B cell (primary cell): ENCODE data around the gene CLECL1. TPM values are rescaled to one million over a fixed set of nuclear protein-coding genes. Genes with fewer than 3 reads are reported as not detected.

Experiments
- ATAC-seq: fragments of 200-7000 bp; cut with Tn5 transposase; one replicate; pipeline ENCODE4 v1.10.0; 2021; ENCODE audit warnings: low read depth, mild to moderate bottlenecking, moderate number of reproducible peaks, moderate library complexity
- CTCF ChIA-PET: fragments of 350-600 bp; sonication (Branson Sonifier 250); formaldehyde crosslinking; loops from one replicate; lab custom pipeline; 2021; ENCODE audit warnings: antibody characterized with exemption, inconsistent platforms; lab: Charles Lee
- POLR2A ChIA-PET: fragments of 350-600 bp; sonication (Branson Sonifier 250); formaldehyde crosslinking; loops from one replicate; lab custom pipeline; 2021; ENCODE audit warnings: antibody characterized with exemption; lab: Charles Lee
- DNase-seq: peaks from one replicate; pipeline ENCODE4 v3.0.0; 2013
- H2AFZ ChIP-seq: 2 replicates; pipeline ENCODE4 v1.6.1; 2012; ENCODE audit warnings: mild to moderate bottlenecking, low read depth, low read length; ENCODE audit not compliant: insufficient read depth, poor library complexity, severe bottlenecking
- H3K27ac ChIP-seq, 2 donors: 1 replicate in 1 of 2; 2 replicates in 1 of 2; pipeline ENCODE4 v1.5.1; 2012 to 2013; ENCODE audit warnings: low read length in 2 of 2, mild to moderate bottlenecking in 2 of 2, moderate library complexity in 1 of 2
- H3K27me3 ChIP-seq, 4 experiments: fragments of 200-600 bp in 1 of 4; sonication (generic) in 1 of 4; replicated peaks in 1 of 4; 1 replicate in 2 of 4; 2 replicates in 2 of 4; pipeline versions ENCODE4 v1.6.1 to v1.7.0; 2013 to 2016; ENCODE audit warnings: low read length in 3 of 4, mild to moderate bottlenecking in 2 of 4, mixed read lengths in 1 of 4, moderate library complexity in 1 of 4; ENCODE audit not compliant: insufficient read depth in 4 of 4, control insufficient read depth in 3 of 4; ENCODE audit errors: control extremely low read depth in 1 of 4
- H3K36me3 ChIP-seq, 2 experiments: replicated peaks in 1 of 2; 1 replicate in 1 of 2; 2 replicates in 1 of 2; pipeline versions ENCODE4 v1.6.1 to v1.7.1; 2013; ENCODE audit warnings: low read length in 1 of 2; ENCODE audit not compliant: insufficient read depth in 2 of 2, control insufficient read depth in 1 of 2; ENCODE audit errors: control extremely low read depth in 1 of 2, extremely low read depth in 1 of 2
- H3K4me1 ChIP-seq, 2 donors: fragments of 200-600 bp in 1 of 2; sonication (generic) in 1 of 2; 1 replicate in 1 of 2; 2 replicates in 1 of 2; pipeline versions ENCODE4 v1.5.1 to v1.6.1; 2013 to 2017; ENCODE audit warnings: low read length in 2 of 2; ENCODE audit not compliant: control insufficient read depth in 2 of 2, insufficient read depth in 2 of 2
- H3K4me2 ChIP-seq: replicated peaks from 2 replicates; pipeline ENCODE3; 2012; ENCODE audit warnings: mild to moderate bottlenecking, low read depth, low read length; ENCODE audit not compliant: poor library complexity, severe bottlenecking
- H3K4me3 ChIP-seq, 5 experiments: fragments of 200-600 bp in 1 of 5; sonication (generic) in 1 of 5; 1 replicate in 3 of 5; 2 replicates in 2 of 5; pipeline versions ENCODE4 v1.5.1 to v1.7.0; 2011 to 2016; ENCODE audit warnings: low read length in 4 of 5, mild to moderate bottlenecking in 4 of 5, low read depth in 2 of 5, control low read depth in 1 of 5, moderate library complexity in 1 of 5; ENCODE audit not compliant: insufficient read depth in 1 of 5; ENCODE audit errors: control extremely low read depth in 1 of 5, extremely low read depth in 1 of 5
- H3K79me2 ChIP-seq: fragments of 200-600 bp; sonication (generic); one replicate; pipeline ENCODE4 v1.6.0; 2016; ENCODE audit warnings: low read length; ENCODE audit not compliant: control insufficient read depth, insufficient read depth
- H3K9ac ChIP-seq: fragments of 200-600 bp; sonication (generic); 2 replicates; pipeline ENCODE4 v1.6.1; 2017; ENCODE audit warnings: mild to moderate bottlenecking, low read length, moderate library complexity
- H3K9me3 ChIP-seq, 3 donors: one replicate each; pipeline versions ENCODE4 v1.6.1 to v1.7.1; 2013; ENCODE audit warnings: low read length in 2 of 3; ENCODE audit not compliant: control insufficient read depth in 2 of 3, insufficient read depth in 1 of 3; ENCODE audit errors: control extremely low read depth in 1 of 3
- H4K20me1 ChIP-seq: 2 replicates; pipeline ENCODE4 v1.6.0; 2012; ENCODE audit warnings: mild to moderate bottlenecking, low read length; ENCODE audit not compliant: insufficient read depth, control insufficient read depth, poor library complexity, severe bottlenecking
- H3K27ac Mint-ChIP-seq: one replicate; pipeline ENCODE4 v1.8.0; 2021; ENCODE audit warnings: mixed read lengths
- H3K27me3 Mint-ChIP-seq: one replicate; pipeline ENCODE4 v1.8.0; 2021; ENCODE audit warnings: mixed read lengths
- H3K4me1 Mint-ChIP-seq: one replicate; pipeline ENCODE4 v1.8.0; 2021; ENCODE audit warnings: mixed read lengths
- H3K4me3 Mint-ChIP-seq: one replicate; pipeline ENCODE4 v1.8.0; 2021; ENCODE audit warnings: mixed read lengths
- H3K9me3 Mint-ChIP-seq: one replicate; pipeline ENCODE4 v1.8.0; 2022; ENCODE audit warnings: mixed read lengths; ENCODE audit not compliant: insufficient read depth
- CTCF ChIP-seq: fragments of 200-600 bp; IDR thresholded peaks from one replicate; pipeline ENCODE4 v1.8.0; 2022; ENCODE audit warnings: antibody characterized with exemption, mild to moderate bottlenecking
- EZH2 ChIP-seq: IDR thresholded peaks from 2 replicates; pipeline ENCODE4 v1.6.1; 2012; ENCODE audit warnings: borderline replicate concordance, low read depth, mild to moderate bottlenecking, moderate library complexity, low read length; ENCODE audit not compliant: insufficient read depth, poor library complexity, severe bottlenecking
- WGBS: methylation state at CpG from one replicate; pipeline ENCODE4 v1.1.5; 2013; ENCODE audit warnings: missing lambda C conversion rate; ENCODE audit not compliant: insufficient coverage; 5-methylcytosine and 5-hydroxymethylcytosine counted together
- intact Hi-C: fragments of 100-400 bp; cut with micrococcal nuclease; formaldehyde crosslinking; loops from one replicate; pipeline ENCODE4 v1.10.0; 2022
- polyA plus RNA-seq: library from polyadenylated mRNA; depleted of rRNA; stranded (reverse); fragments of >200 nt; gene quantifications from 2 replicates; pipeline ENCODE4 v1.2.3, GENCODE V29; 2012
- total RNA-seq, 2 donors: library from RNA; stranded (reverse); fragments of 120-200 nt in 1 of 2; gene quantifications; 1 replicate in 1 of 2; 2 replicates in 1 of 2; pipeline versions ENCODE4 v1.2.3 to v1.2.4, GENCODE V29; 2013 to 2022

Gene CLECL1
- total and polyA plus RNA-seq, 2 donors (not counting 1 experiment from before 2014, with no cell fraction given) = 30.7 to 51.4 TPM

DNA sequence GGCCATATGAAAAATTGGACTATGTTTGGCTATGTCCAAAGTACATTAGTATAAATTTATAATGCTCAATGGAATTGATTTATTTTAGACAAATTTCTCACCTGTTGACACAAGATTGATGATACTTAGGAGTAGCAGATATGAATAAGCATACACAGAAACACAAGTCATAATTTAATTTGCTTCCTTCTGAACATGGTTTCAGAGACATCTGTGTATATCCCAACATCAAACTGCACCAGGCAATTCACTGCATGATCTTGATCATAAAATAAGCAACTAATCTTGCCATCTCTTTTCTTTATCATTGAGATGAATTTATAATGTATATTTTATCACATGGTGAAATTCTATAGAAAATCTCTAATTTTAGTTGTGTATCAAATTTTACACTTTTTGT is 3.8 kb downstream of the CLECL1 start:
- Histone ChIP-seq H3K4me2 (peak overlapping the region; percentile 75), H2AFZ (no peak overlapping the region), H3K9ac (peak overlapping the region; percentile 82), H3K27me3 (no peaks in the 10 kb centered on the region), H3K9me3 (no peaks in the 10 kb centered on the region), H3K4me1 (peaks cover 31 to 64% of the 10 kb centered on the region in 2 donors), H3K4me3 (peak overlapping the region in 2 of 5 experiments; percentile 6 to 74), H3K27ac (peak overlapping the region; percentile 83 to 94), H3K79me2 (peaks cover 73% of the 10 kb centered on the region), H4K20me1 (no peaks in the 10 kb centered on the region), H3K36me3 (no peaks in the 10 kb centered on the region)
- intact Hi-C loops = no loop called here
- H3K27me3 Mint-ChIP-seq = no peaks in the 10 kb centered on the region
- TF ChIP-seq EZH2 = no peak
- no peak for TF ChIP-seq CTCF
- ChIA-PET POLR2A (interaction anchor here (1.2 kb wide), 1 partner anchor 18 kb away, joined by 4 read pairs; no protein-coding TSS in a partner anchor), CTCF (interaction anchor here (0.7 to 5.3 kb wide), 6 partner anchors 11 to 22 kb away, joined by 3 to 40 read pairs (median 6); no protein-coding TSS in a partner anchor)
- ATAC-seq = no peak
- peak overlapping the region; percentile 79 for H3K4me3 Mint-ChIP-seq
- no peaks in the 10 kb centered on the region for H3K9me3 Mint-ChIP-seq
- H3K4me1 Mint-ChIP-seq = peaks cover 75% of the 10 kb centered on the region
- H3K27ac Mint-ChIP-seq = peak overlapping the region; percentile 89
- no peak for DNase-seq

GRCh38 chr12:9727813-9728212 is 5.1 kb downstream of the CLECL1 start:
- Histone ChIP-seq H3K9ac (peak overlapping the region; percentile 29), H3K9me3 (no peaks in the 10 kb centered on the region), H3K36me3 (no peaks in the 10 kb centered on the region), H3K27ac (peak overlapping the region; percentile 32 to 94), H3K27me3 (no peaks in the 10 kb centered on the region), H3K4me3 (peak overlapping the region in 1 of 5 experiments; percentile 74), H2AFZ (no peak overlapping the region), H4K20me1 (no peaks in the 10 kb centered on the region), H3K4me2 (peak overlapping the region; percentile 75), H3K4me1 (peaks cover 36 to 66% of the 10 kb centered on the region in 2 donors), H3K79me2 (peaks cover 84% of the 10 kb centered on the region)
- TF ChIP-seq EZH2 = no peak
- no peak for TF ChIP-seq CTCF
- Mint-ChIP-seq H3K4me1 (peaks cover 74% of the 10 kb centered on the region), H3K4me3 (peak overlapping the region; percentile 81), H3K9me3 (no peaks in the 10 kb centered on the region), H3K27me3 (no peaks in the 10 kb centered on the region), H3K27ac (peak overlapping the region; percentile 92)
- no peak for ATAC-seq
- POLR2A ChIA-PET = interaction anchor here (0.7 kb wide), 1 partner anchor 80 kb away, joined by 3 read pairs; no protein-coding TSS in a partner anchor
- no CpG with 5 or more reads among the region's 1 CpG for WGBS
- no peak for DNase-seq
- CTCF ChIA-PET = interaction anchor here (1.1 kb wide), 1 partner anchor 15 kb away, joined by 3 read pairs; no protein-coding TSS in a partner anchor
- intact Hi-C loops = no loop called here
